GM19452 (cell line): ENCODE measurements around the gene ARHGEF4.

ENCODE experiments used
- ATAC-seq: cut with Tn5 transposase; IDR thresholded peaks from one replicate; pipeline ENCODE4 v1.9.1; 2021; ENCODE audit not compliant: unreplicated experiment

ARHGEF4 gene

GRCh38 chr2:130832296-130832940, 4.3 kb upstream of the ARHGEF4 start:
- ATAC-seq: no peak

GRCh38 chr2:130834091-130834930, 2.4 kb upstream of the ARHGEF4 start:
- ATAC-seq: no peak

GRCh38 chr2:130834931-130835765, 1.6 kb upstream of the ARHGEF4 start:
- ATAC-seq: no peak

- ATAC-seq: no peak
These were observed 1.0 kb upstream of the ARHGEF4 start for GRCh38 chr2:130835766-130836015.

GRCh38 chr2:130837175-130837810, 579 bp downstream of the ARHGEF4 start:
- ATAC-seq: no peak

GRCh38 chr2:130837811-130838565, 1.3 kb downstream of the ARHGEF4 start:
- no peak for ATAC-seq

- no peak for ATAC-seq
These were observed 2.5 kb downstream of the ARHGEF4 start for GRCh38 chr2:130839011-130839780.

GRCh38 chr2:130840506-130840905, 3.8 kb downstream of the ARHGEF4 start:
- no peak for ATAC-seq

GRCh38 chr2:130841741-130842365, 5.1 kb downstream of the ARHGEF4 start:
- ATAC-seq: no peak

- ATAC-seq: no peak
These were observed 6.1 kb downstream of the ARHGEF4 start for GRCh38 chr2:130842770-130843169.

- no peak for ATAC-seq
These were observed 6.7 kb downstream of the ARHGEF4 start for GRCh38 chr2:130843321-130843985.

- no peak for ATAC-seq
These were observed 7.4 kb downstream of the ARHGEF4 start for GRCh38 chr2:130844161-130844560.

- no peak for ATAC-seq
These were observed 8.9 kb downstream of the ARHGEF4 start for GRCh38 chr2:130845505-130846085.

GRCh38 chr2:130846233-130846632, 9.5 kb downstream of the ARHGEF4 start:
- ATAC-seq: no peak

GRCh38 chr2:130846686-130847375, 10.1 kb downstream of the ARHGEF4 start:
- ATAC-seq: no peak

GRCh38 chr2:130847776-130848525, 11.2 kb downstream of the ARHGEF4 start:
- no peak for ATAC-seq

GRCh38 chr2:130848526-130849210, 12.0 kb downstream of the ARHGEF4 start:
- no peak for ATAC-seq
